IPS-NIHi7 (cell line): ENCODE results near the gene AMDHD2.
A peak's percentile ranks its signal among the peaks of the same experiment; 100 is the strongest.
"Not testable (repeated sequence)": the region's sequence is repeated elsewhere in the genome, so short reads cannot be mapped to it uniquely, and the experiment has no call there.

ENCODE experiments used
- DNase-seq: peaks from one replicate; pipeline ENCODE4 v3.0.0; 2012; ENCODE audit warnings: mixed read lengths; ENCODE audit errors: extremely low spot score

AMDHD2 gene, protein sequence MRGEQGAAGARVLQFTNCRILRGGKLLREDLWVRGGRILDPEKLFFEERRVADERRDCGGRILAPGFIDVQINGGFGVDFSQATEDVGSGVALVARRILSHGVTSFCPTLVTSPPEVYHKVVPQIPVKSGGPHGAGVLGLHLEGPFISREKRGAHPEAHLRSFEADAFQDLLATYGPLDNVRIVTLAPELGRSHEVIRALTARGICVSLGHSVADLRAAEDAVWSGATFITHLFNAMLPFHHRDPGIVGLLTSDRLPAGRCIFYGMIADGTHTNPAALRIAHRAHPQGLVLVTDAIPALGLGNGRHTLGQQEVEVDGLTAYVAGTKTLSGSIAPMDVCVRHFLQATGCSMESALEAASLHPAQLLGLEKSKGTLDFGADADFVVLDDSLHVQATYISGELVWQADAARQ

DNA sequence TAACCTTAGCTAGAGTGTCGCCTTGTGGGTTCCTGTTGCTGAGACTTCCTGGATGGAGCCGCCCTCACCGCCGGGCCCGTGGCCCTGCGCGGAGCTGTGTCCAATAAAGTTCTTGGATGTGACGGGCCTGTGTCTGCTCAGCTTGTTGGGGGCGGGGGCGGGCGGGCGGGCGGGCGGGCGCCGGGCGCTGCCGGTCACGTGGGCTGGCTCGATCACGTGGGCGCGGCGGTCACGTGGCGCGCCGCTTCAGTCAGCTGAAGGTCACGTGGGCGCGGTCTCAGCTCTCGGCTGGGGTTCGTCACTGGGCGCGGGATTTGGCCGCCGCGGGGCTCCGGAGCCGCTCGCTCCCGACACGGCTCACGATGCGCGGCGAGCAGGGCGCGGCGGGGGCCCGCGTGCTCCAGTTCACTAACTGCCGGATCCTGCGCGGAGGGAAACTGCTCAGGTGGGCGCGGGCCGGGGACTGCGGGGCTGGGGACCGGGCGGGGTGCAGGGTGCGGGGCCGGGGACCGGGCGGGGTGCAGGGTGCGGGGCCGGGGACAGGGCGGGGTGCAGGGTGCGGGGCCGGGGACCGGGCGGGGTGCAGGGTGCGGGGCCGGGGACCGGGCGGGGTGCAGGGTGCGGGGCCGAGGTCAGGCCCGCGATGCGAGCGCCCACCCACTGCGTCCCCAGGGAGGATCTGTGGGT lies at the start of gene AMDHD2:
Gene AMDHD2, plus strand, starts transcription at position 275 of the 687 bp plus-strand sequence. Its CDS starts 88 bp downstream, at position 363.
- DNase-seq: peak; percentile 91

DNA sequence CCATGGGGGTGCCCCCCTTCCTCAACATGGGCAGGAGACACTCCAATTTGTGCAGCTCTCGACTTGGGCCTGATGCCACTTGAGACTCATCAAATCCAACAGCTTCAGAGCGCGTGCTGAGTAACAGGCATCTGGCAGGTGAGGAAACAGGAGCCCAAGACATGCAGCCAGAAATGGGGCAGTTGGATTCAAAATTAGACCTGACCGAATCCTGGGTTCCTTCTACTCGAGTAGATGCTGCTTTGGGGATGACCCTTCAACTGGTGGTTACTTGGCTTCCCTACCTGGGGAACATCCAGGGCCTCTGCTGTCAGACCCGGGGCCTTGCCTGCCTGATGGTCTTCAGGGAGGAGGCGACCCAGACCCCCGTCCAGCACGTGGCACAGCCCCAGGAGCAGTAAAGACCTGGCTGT lies 49.6 kb upstream of the AMDHD2 start:
- DNase-seq: no peak

- peak; percentile 76 for DNase-seq
Measured at GRCh38 chr16:2471016-2471652, 49.0 kb upstream of the AMDHD2 start, which contains the start of gene NTN3. Gene NTN3, plus strand, starts transcription at chr16:2471297. Its CDS starts 405 bp downstream, at chr16:2471702.

- no peak for DNase-seq
Measured at GRCh38 chr16:2471653-2472487, 48.3 kb upstream of the AMDHD2 start.

DNA sequence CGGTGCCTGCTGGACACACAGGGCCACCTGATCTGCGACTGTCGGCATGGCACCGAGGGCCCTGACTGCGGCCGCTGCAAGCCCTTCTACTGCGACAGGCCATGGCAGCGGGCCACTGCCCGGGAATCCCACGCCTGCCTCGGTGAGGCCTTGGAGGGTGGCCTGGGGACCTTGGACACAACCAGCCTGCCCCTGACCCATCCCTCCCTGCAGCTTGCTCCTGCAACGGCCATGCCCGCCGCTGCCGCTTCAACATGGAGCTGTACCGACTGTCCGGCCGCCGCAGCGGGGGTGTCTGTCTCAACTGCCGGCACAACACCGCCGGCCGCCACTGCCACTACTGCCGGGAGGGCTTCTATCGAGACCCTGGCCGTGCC lies 47.7 kb upstream of the AMDHD2 start:
- DNase-seq: no peak

- DNase-seq: no peak
Measured at GRCh38 chr16:2472885-2473445, 47.2 kb upstream of the AMDHD2 start.

DNA sequence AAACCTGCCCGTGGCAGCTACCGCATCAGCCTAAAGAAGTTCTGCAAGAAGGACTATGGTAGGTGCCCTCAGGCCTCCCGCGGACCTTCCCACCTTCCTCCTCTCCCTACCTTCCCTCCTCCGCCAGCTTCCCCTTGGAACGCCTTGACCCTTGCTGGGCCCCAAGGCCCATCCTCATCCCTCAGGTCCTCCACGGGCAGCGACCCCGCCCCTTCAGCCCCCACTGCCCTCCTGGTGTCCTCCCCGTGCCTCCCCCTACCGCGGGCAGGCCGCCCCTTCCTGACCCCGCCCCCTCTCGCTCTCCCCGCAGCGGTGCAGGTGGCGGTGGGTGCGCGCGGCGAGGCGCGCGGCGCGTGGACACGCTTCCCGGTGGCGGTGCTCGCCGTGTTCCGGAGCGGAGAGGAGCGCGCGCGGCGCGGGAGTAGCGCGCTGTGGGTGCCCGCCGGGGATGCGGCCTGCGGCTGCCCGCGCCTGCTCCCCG lies 46.7 kb upstream of the AMDHD2 start:
- peak; percentile 31 for DNase-seq

- peak; percentile 54 for DNase-seq
Measured at GRCh38 chr16:2473999-2474876, 45.9 kb upstream of the AMDHD2 start.

- peak; percentile 99 for DNase-seq
Measured at GRCh38 chr16:2474877-2475412, 45.2 kb upstream of the AMDHD2 start, which contains the start of gene TBC1D24. Gene TBC1D24, plus strand, starts transcription at chr16:2475127. Its CDS starts 21,022 bp downstream, at chr16:2496149.

DNA sequence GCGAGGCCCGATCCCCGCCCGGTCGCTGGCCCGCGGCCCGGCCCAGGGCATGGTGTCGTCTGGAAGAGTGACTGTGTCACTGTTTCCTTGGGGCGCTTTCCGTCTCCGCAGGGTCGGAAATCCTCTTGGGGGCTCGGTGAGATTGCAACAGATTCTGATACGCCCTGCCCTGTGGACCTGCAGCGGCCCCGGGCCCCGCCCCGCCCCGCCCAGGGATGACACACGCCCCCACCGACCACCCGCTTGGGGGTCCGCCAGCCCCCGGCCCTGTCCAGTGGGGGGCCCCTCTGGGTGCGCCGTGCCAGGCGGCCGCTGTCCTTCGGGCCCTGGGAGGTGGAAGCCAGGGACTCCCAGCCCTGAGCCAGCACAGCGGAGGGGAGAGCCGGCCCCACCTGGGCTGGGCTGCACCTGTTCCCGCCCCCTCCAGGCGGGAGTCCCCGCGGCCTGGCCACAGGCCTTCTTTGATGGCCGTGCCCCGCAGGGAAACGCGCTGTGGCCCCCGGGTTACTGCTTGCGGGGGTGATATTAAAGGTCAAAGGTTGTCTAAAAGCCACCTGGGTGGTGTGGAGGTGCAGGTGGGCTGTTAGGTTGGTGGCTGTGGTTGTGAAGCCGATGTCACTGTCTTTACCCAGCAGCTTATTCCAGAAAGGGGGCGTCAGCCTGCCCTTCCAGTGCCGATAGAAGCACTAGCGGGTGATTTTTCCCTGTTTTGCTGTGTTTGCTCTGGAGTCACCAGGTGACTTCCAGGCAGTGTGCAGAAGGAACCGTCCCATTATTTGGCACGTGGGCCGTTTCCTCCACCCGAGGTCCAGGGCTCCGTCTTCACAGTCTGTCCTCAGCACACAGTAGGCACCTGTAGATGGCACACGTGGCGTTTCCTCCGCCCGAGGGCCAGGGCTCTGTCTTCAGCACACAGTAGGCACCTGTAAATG lies 44.5 kb upstream of the AMDHD2 start:
- DNase-seq: peak; percentile 65

DNA sequence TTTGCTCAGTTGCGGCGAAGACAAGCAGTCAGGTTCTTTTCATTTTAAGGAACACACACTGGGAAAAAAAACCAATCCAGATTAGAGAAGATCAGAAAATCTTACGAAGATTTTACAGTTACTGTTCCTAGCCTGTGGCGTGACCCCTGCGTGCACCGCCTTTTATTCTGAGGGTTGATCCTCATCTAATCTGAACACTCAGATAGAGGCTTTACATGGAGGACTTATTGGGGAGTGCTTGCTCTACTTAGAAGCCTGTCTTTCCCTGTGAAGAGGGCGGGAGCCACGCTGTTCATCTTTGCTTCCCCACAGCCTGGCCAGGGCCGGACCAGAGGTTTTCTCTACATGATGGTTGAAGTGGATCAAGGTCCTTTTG lies 43.8 kb upstream of the AMDHD2 start:
- no peak for DNase-seq

- DNase-seq: no peak
Measured at GRCh38 chr16:2476741-2477140, 43.4 kb upstream of the AMDHD2 start.

- no peak for DNase-seq
Measured at GRCh38 chr16:2477327-2477726, 42.8 kb upstream of the AMDHD2 start.

DNA sequence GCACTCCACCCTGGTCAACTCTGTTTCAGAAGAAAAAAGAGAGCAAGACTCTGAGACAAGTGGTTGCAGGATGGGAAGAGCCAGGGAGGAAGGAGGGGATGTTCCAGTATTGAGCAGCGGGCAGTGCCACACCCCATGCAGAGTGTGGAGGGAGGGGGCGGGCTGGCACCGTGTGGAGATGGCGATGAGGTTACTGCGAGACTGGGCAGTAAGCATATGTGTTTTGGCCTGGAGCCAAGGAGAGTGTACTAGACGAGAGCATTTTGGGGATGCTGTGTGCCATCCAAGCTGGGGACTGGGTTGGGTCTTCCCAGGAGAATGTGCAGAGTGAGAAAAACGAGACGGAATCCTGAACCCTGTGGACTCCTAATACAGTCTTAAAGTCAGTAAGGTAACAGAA lies 41.9 kb upstream of the AMDHD2 start:
- no peak for DNase-seq

- not testable (repeated sequence) for DNase-seq
Measured at GRCh38 chr16:2479996-2480395, 40.2 kb upstream of the AMDHD2 start.

DNA sequence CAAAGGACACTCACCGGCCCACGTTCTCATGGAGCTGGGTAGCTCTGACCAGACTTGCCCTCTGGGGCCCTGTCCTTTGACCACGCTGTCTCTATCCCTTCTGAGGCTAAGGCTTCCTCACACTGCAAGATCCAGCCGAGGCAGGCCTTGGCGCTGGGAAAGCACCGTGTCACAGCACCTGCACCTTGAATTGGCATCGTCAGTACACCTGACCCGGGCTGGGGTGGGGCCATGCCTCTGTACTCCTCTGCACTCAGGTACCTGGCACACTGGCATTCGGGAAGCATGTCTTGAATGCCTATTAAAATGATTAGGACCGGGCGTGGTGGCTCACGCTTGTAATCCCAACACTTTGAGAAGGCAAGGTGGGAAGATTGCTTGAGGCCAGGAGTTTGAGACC lies 39.2 kb upstream of the AMDHD2 start:
- no peak for DNase-seq

DNA sequence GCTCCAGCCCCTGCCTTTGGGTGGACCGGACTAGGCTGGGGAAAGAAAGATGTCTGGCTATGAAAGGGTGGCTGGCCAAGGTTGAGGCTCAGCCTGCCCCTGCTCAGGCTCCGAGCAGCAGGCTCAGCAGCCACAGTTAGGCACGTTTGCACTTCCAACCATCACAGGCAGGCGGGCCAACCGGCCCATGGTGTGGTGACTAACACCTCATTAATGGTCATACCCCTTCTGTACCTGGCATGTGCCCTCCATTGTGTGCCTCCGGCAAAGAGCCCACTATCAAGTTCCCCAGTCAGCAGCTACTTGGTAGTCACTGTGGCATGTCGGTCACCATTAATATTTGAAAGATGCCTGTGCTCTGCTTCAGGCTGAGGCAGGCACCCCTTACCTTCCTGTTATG lies 38.5 kb upstream of the AMDHD2 start:
- DNase-seq: no peak

- DNase-seq: no peak
Measured at GRCh38 chr16:2482249-2482648, 37.9 kb upstream of the AMDHD2 start.
